WTC11 (cell line): Measurements from ENCODE around the gene FAM177B. TPM values are rescaled to one million over a fixed set of nuclear protein-coding genes. Genes with fewer than 3 reads are reported as not detected.

ENCODE experiments used
- ATAC-seq: fragments of 200-7000 bp; cut with Tn5 transposase; 2 replicates; pipeline ENCODE4 v1.10.0; 2021; ENCODE audit warnings: mild to moderate bottlenecking, moderate library complexity
- CTCF ChIA-PET: fragments of 300-600 bp; sonication (Branson Sonifier 250); formaldehyde crosslinking; loops from one replicate; lab custom pipeline; 2021; ENCODE audit warnings: antibody characterized with exemption; lab: Charles Lee
- POLR2A ChIA-PET: fragments of 350-600 bp; sonication (Branson Sonifier 250); formaldehyde crosslinking; loops from one replicate; lab custom pipeline; 2021; ENCODE audit warnings: antibody characterized with exemption; lab: Charles Lee
- DNase-seq: peaks from one replicate; pipeline ENCODE4 v3.0.0; 2021; ENCODE audit warnings: low spot score
- H3K27ac Mint-ChIP-seq: 2 replicates; pipeline ENCODE4 v1.8.0; 2021; ENCODE audit warnings: mixed read lengths
- H3K27me3 Mint-ChIP-seq: 2 replicates; pipeline ENCODE4 v1.8.0; 2021; ENCODE audit warnings: low read depth, mild to moderate bottlenecking, moderate library complexity, mixed read lengths
- H3K36me3 Mint-ChIP-seq: 2 replicates; pipeline ENCODE4 v1.8.0; 2021; ENCODE audit warnings: mixed read lengths
- H3K4me1 Mint-ChIP-seq: 2 replicates; pipeline ENCODE4 v1.8.0; 2022; ENCODE audit warnings: mixed read lengths
- H3K4me3 Mint-ChIP-seq: 2 replicates; pipeline ENCODE4 v1.8.0; 2021; ENCODE audit warnings: mild to moderate bottlenecking, moderate library complexity, mixed read lengths
- H3K9me3 Mint-ChIP-seq: 2 replicates; pipeline ENCODE4 v1.8.0; 2021; ENCODE audit warnings: mixed read lengths
- ATF1 ChIP-seq: sonication (generic); formaldehyde crosslinking; IDR thresholded peaks from 2 replicates; pipeline ENCODE4 v1.8.1; 2023; ENCODE audit warnings: mild to moderate bottlenecking, moderate library complexity, missing genetic modification reagents
- CREB1 ChIP-seq: sonication (generic); formaldehyde crosslinking; IDR thresholded peaks from 2 replicates; pipeline ENCODE4 v1.8.0; 2023; ENCODE audit warnings: mild to moderate bottlenecking, missing genetic modification reagents
- ESRRA ChIP-seq: sonication (generic); formaldehyde crosslinking; IDR thresholded peaks from 2 replicates; pipeline ENCODE4 v1.8.1; 2022; ENCODE audit warnings: mild to moderate bottlenecking, missing genetic modification reagents, borderline replicate concordance
- ETV6 ChIP-seq: sonication (generic); formaldehyde crosslinking; IDR thresholded peaks from 2 replicates; pipeline ENCODE4 v1.8.1; 2022; ENCODE audit warnings: mild to moderate bottlenecking, missing genetic modification reagents
- IRF2 ChIP-seq: sonication (generic); formaldehyde crosslinking; IDR thresholded peaks from 2 replicates; pipeline ENCODE4 v1.8.0; 2022; ENCODE audit warnings: low read depth, missing genetic modification reagents, borderline replicate concordance
- JAZF1 ChIP-seq: fragments of 250-450 bp; sonication (Bioruptor Pico); IDR thresholded peaks from 2 replicates; pipeline ENCODE4 v1.9.0; 2021; ENCODE audit warnings: moderate library complexity, mild to moderate bottlenecking, inconsistent platforms
- JUN ChIP-seq: sonication (generic); formaldehyde crosslinking; IDR thresholded peaks from 2 replicates; pipeline ENCODE4 v1.8.0; 2023; ENCODE audit warnings: mild to moderate bottlenecking, missing genetic modification reagents
- KAT7 ChIP-seq: sonication (generic); formaldehyde crosslinking; IDR thresholded peaks from 2 replicates; pipeline ENCODE4 v1.8.1; 2023; ENCODE audit warnings: missing genetic modification reagents, mild to moderate bottlenecking, borderline replicate concordance
- MXD4 ChIP-seq: fragments of 250-450 bp; sonication (Bioruptor Pico); IDR thresholded peaks from 2 replicates; pipeline ENCODE4 v1.8.0; 2021; ENCODE audit warnings: mild to moderate bottlenecking, moderate library complexity, borderline replicate concordance
- NFE2L1 ChIP-seq: sonication (generic); formaldehyde crosslinking; IDR thresholded peaks from 2 replicates; pipeline ENCODE4 v1.8.1; 2023; ENCODE audit warnings: missing genetic modification reagents
- NR3C1 ChIP-seq: sonication (generic); formaldehyde crosslinking; conservative IDR thresholded peaks from 2 replicates; pipeline ENCODE4 v1.8.1; 2023; ENCODE audit warnings: low read depth, mild to moderate bottlenecking, missing genetic modification reagents
- SMAD3 ChIP-seq: sonication (generic); formaldehyde crosslinking; IDR thresholded peaks from 2 replicates; pipeline ENCODE4 v1.8.0; 2022; ENCODE audit warnings: missing genetic modification reagents, mild to moderate bottlenecking, borderline replicate concordance
- SOX15 ChIP-seq: fragments of 250-450 bp; sonication (Bioruptor Pico); IDR thresholded peaks from 2 replicates; pipeline ENCODE4 v1.9.0; 2021; ENCODE audit warnings: mild to moderate bottlenecking
- ZNF416 ChIP-seq: fragments of 250-450 bp; sonication (Bioruptor Pico); IDR thresholded peaks from 2 replicates; pipeline ENCODE4 v1.9.0; 2021; ENCODE audit warnings: mild to moderate bottlenecking, inconsistent platforms
- ZNF423 ChIP-seq: fragments of 250-450 bp; sonication (Bioruptor Pico); IDR thresholded peaks from 2 replicates; pipeline ENCODE4 v2.1.2; 2022; ENCODE audit warnings: mild to moderate bottlenecking, moderate library complexity
- ZNF671 ChIP-seq: fragments of 250-450 bp; sonication (Bioruptor Pico); IDR thresholded peaks from 2 replicates; pipeline ENCODE4 v1.8.0; 2021; ENCODE audit warnings: mild to moderate bottlenecking
- total RNA-seq: library from RNA; stranded (reverse); gene quantifications from 3 replicates; pipeline ENCODE4 v1.2.3, GENCODE V29; 2021
- TF ChIP-seq, protein P1 (sequence below): fragments of 250-450 bp; sonication (Bioruptor Pico); IDR thresholded peaks from 2 replicates; pipeline ENCODE4 v1.9.0; 2021; ENCODE audit warnings: moderate library complexity, mild to moderate bottlenecking, inconsistent platforms, borderline replicate concordance
- TF ChIP-seq, protein P2 (sequence below): sonication (generic); formaldehyde crosslinking; IDR thresholded peaks from 2 replicates; pipeline ENCODE4 v1.8.1; 2023; ENCODE audit warnings: mild to moderate bottlenecking, missing genetic modification reagents, moderate library complexity
- TF ChIP-seq, protein P3 (sequence below): sonication (generic); formaldehyde crosslinking; IDR thresholded peaks from 2 replicates; pipeline ENCODE4 v1.8.1; 2022; ENCODE audit warnings: low read depth, missing genetic modification reagents, borderline replicate concordance
- TF ChIP-seq, protein P4 (sequence below): sonication (generic); formaldehyde crosslinking; IDR thresholded peaks from 2 replicates; pipeline ENCODE4 v1.8.1; 2023; ENCODE audit warnings: mild to moderate bottlenecking, moderate library complexity, missing genetic modification reagents
- TF ChIP-seq, protein P5 (sequence below): sonication (generic); formaldehyde crosslinking; IDR thresholded peaks from 2 replicates; pipeline ENCODE4 v1.8.0; 2023; ENCODE audit warnings: mild to moderate bottlenecking, missing genetic modification reagents
- TF ChIP-seq, protein P6 (sequence below): fragments of 250-450 bp; sonication (Bioruptor Pico); IDR thresholded peaks from 2 replicates; pipeline ENCODE4 v2.1.2; 2022; ENCODE audit warnings: mild to moderate bottlenecking, moderate library complexity
- TF ChIP-seq, protein P7 (sequence below): sonication (generic); formaldehyde crosslinking; IDR thresholded peaks from 2 replicates; pipeline ENCODE4 v1.8.0; 2022; ENCODE audit warnings: mild to moderate bottlenecking, missing genetic modification reagents

The FAM177B gene
- total RNA-seq, 1 experiment from 2014 or later, result not detected

DNA sequence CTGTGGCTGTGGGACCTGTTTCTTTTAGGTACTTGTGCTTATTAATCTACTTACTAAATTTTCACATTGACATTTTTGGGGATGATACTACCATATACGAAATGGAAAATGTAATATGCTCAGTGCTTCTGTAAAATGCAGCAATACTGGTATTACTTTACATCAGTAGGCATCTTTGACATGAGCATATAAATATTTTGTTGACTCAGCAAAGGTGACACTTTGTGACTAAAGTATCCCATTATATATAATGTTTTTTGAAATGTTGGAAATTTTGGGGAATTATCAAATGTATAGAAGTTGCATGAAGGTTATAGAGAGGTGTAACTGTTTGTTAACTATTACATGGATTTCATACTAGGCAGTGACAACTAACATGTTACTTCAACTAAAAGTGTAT, 2.3 kb upstream of the FAM177B start:
- Mint-ChIP-seq H3K27me3 (no peaks in the 10 kb centered on the region), H3K9me3 (no peaks in the 10 kb centered on the region), H3K4me1 (peaks cover 2% of the 10 kb centered on the region; the same call in 1 of the 2 replicates), H3K27ac (no peak overlapping the region), H3K36me3 (peaks cover 31% of the 10 kb centered on the region), H3K4me3 (no peak overlapping the region)
- POLR2A ChIA-PET, result no interaction called here
- ATAC-seq, result no peak
- CTCF ChIA-PET, result no interaction called here
- DNase-seq, result no peak
- TF ChIP-seq ZNF416 (no peak), NFE2L1 (CRISPR knock-in tag) (no peak), KAT7 (no peak), IRF2 (no peak)
- TF ChIP-seq, protein P1, sequence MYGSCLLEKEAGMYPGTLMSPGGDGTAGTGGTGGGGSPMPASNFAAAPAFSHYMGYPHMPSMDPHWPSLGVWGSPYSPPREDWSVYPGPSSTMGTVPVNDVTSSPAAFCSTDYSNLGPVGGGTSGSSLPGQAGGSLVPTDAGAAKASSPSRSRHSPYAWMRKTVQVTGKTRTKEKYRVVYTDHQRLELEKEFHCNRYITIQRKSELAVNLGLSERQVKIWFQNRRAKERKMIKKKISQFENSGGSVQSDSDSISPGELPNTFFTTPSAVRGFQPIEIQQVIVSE (CRISPR knock-in tag), result no peak
- TF ChIP-seq, protein P2, sequence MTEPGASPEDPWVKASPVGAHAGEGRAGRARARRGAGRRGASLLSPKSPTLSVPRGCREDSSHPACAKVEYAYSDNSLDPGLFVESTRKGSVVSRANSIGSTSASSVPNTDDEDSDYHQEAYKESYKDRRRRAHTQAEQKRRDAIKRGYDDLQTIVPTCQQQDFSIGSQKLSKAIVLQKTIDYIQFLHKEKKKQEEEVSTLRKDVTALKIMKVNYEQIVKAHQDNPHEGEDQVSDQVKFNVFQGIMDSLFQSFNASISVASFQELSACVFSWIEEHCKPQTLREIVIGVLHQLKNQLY (CRISPR knock-in tag), result no peak
- TF ChIP-seq, protein P3, sequence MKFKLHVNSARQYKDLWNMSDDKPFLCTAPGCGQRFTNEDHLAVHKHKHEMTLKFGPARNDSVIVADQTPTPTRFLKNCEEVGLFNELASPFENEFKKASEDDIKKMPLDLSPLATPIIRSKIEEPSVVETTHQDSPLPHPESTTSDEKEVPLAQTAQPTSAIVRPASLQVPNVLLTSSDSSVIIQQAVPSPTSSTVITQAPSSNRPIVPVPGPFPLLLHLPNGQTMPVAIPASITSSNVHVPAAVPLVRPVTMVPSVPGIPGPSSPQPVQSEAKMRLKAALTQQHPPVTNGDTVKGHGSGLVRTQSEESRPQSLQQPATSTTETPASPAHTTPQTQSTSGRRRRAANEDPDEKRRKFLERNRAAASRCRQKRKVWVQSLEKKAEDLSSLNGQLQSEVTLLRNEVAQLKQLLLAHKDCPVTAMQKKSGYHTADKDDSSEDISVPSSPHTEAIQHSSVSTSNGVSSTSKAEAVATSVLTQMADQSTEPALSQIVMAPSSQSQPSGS (CRISPR knock-in tag), result no peak

DNA sequence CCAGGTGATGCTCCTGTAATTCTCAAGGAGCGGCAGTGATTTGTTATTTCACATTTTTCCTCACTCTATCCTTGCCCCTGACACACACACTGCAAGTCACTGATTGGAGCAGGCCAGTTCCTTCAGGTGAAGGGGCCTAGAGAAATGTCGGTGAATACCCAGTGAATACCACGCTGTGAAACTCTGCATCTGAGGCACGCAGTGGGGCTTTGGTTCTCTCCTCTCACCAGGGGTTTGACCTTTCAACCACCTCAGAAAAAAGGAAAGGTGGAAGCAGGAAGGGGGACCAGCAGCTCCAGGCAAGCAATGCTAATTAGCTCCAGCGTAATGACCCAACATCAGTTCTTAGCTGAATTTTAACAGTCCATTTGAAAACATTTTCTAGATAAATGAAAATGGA, 532 bp upstream of the FAM177B start:
- no peak overlapping the region for H3K4me3 Mint-ChIP-seq
- ChIA-PET CTCF (interaction anchor here (0.8 to 2.5 kb wide), 7 partner anchors 13 to 947 kb away, joined by 3 to 20 read pairs (median 4); no protein-coding TSS in a partner anchor), POLR2A (interaction anchor here (1.7 kb wide), 1 partner anchor 23 kb away, joined by 6 read pairs; no protein-coding TSS in a partner anchor)
- no peak for TF ChIP-seq MXD4
- no peak for TF ChIP-seq JAZF1
- no peak for TF ChIP-seq ESRRA (CRISPR knock-in tag)
- TF ChIP-seq JUN (CRISPR knock-in tag), result no peak
- TF ChIP-seq ZNF423 (CRISPR knock-in tag), result peak; percentile 82
- TF ChIP-seq SMAD3, result no peak
- TF ChIP-seq ETV6 (CRISPR knock-in tag), result 0 out of 2 replicates have a peak, but pooled peaks have one; percentile 13
- TF ChIP-seq, protein P4, sequence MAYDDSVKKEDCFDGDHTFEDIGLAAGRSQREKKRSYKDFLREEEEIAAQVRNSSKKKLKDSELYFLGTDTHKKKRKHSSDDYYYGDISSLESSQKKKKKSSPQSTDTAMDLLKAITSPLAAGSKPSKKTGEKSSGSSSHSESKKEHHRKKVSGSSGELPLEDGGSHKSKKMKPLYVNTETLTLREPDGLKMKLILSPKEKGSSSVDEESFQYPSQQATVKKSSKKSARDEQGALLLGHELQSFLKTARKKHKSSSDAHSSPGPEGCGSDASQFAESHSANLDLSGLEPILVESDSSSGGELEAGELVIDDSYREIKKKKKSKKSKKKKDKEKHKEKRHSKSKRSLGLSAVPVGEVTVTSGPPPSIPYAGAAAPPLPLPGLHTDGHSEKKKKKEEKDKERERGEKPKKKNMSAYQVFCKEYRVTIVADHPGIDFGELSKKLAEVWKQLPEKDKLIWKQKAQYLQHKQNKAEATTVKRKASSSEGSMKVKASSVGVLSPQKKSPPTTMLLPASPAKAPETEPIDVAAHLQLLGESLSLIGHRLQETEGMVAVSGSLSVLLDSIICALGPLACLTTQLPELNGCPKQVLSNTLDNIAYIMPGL (CRISPR knock-in tag), result no peak
- ATAC-seq, result peak; percentile 98
- H3K36me3 Mint-ChIP-seq, result peaks cover 19% of the 10 kb centered on the region
- peak; percentile 44 for DNase-seq
- H3K27ac Mint-ChIP-seq, result peak overlapping the region; percentile 81
- no peaks in the 10 kb centered on the region for H3K27me3 Mint-ChIP-seq
- H3K4me1 Mint-ChIP-seq, result peaks cover 2% of the 10 kb centered on the region; the same call in 1 of the 2 replicates
- H3K9me3 Mint-ChIP-seq, result no peaks in the 10 kb centered on the region

DNA sequence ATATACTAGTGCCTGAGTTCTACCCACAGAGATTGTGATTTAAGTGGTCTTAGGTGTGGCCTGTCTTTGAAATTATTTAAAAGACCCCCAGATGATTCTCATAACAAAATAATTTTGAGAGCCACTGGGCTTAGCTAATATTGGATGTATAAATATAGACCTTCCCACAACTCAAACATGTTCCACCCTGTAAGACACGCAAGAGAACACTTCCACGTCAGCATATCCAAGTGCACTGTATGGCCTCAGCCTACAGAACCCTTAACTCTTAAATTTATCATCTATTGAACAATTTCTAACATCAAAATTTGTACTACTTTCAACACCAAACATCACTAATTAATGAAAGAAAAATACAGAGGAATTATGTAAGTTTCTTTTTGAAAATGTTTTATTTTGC, 2.5 kb downstream of the FAM177B start:
- H3K4me3 Mint-ChIP-seq, result no peak overlapping the region
- H3K27ac Mint-ChIP-seq, result no peak overlapping the region
- H3K27me3 Mint-ChIP-seq, result no peaks in the 10 kb centered on the region
- H3K4me1 Mint-ChIP-seq, result peaks cover 2% of the 10 kb centered on the region; the same call in 1 of the 2 replicates
- no peak for DNase-seq
- ChIA-PET POLR2A (no interaction called here), CTCF (interaction anchor here (1.2 to 1.4 kb wide), 3 partner anchors 351 to 394 kb away, joined by 4 to 8 read pairs (median 4); no protein-coding TSS in a partner anchor)
- ATAC-seq, result no peak
- H3K9me3 Mint-ChIP-seq, result no peaks in the 10 kb centered on the region
- peaks cover 3% of the 10 kb centered on the region; the same call in 1 of the 2 replicates for H3K36me3 Mint-ChIP-seq
- TF ChIP-seq, protein P5, sequence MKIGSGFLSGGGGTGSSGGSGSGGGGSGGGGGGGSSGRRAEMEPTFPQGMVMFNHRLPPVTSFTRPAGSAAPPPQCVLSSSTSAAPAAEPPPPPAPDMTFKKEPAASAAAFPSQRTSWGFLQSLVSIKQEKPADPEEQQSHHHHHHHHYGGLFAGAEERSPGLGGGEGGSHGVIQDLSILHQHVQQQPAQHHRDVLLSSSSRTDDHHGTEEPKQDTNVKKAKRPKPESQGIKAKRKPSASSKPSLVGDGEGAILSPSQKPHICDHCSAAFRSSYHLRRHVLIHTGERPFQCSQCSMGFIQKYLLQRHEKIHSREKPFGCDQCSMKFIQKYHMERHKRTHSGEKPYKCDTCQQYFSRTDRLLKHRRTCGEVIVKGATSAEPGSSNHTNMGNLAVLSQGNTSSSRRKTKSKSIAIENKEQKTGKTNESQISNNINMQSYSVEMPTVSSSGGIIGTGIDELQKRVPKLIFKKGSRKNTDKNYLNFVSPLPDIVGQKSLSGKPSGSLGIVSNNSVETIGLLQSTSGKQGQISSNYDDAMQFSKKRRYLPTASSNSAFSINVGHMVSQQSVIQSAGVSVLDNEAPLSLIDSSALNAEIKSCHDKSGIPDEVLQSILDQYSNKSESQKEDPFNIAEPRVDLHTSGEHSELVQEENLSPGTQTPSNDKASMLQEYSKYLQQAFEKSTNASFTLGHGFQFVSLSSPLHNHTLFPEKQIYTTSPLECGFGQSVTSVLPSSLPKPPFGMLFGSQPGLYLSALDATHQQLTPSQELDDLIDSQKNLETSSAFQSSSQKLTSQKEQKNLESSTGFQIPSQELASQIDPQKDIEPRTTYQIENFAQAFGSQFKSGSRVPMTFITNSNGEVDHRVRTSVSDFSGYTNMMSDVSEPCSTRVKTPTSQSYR, result no peak
- TF ChIP-seq NR3C1 (CRISPR knock-in tag) (no peak), ATF1 (no peak), ZNF671 (CRISPR knock-in tag) (no peak), SOX15 (no peak), CREB1 (CRISPR knock-in tag) (no peak)
- TF ChIP-seq, protein P6, sequence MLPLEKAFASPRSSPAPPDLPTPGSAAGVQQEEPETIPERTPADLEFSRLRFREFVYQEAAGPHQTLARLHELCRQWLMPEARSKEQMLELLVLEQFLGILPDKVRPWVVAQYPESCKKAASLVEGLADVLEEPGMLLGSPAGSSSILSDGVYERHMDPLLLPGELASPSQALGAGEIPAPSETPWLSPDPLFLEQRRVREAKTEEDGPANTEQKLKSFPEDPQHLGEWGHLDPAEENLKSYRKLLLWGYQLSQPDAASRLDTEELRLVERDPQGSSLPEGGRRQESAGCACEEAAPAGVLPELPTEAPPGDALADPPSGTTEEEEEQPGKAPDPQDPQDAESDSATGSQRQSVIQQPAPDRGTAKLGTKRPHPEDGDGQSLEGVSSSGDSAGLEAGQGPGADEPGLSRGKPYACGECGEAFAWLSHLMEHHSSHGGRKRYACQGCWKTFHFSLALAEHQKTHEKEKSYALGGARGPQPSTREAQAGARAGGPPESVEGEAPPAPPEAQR, result no peak
- TF ChIP-seq, protein P2 (CRISPR knock-in tag), result no peak
- TF ChIP-seq, protein P7, sequence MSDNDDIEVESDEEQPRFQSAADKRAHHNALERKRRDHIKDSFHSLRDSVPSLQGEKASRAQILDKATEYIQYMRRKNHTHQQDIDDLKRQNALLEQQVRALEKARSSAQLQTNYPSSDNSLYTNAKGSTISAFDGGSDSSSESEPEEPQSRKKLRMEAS (CRISPR knock-in tag), result no peak
